HepG2 (cell line): Measurements from ENCODE around the gene CPSF7. TPM values are rescaled to one million over a fixed set of nuclear protein-coding genes. Genes with fewer than 3 reads are reported as not detected.

ENCODE experiments used
- ARHGAP35 ChIP-seq: sonication (generic); formaldehyde crosslinking; IDR thresholded peaks from 2 replicates; pipeline ENCODE4 v1.9.0; 2022; ENCODE audit warnings: mild to moderate bottlenecking, inconsistent platforms, moderate library complexity, missing genetic modification reagents, borderline replicate concordance
- ATF4 ChIP-seq, 2 experiments: fragments of 450-650 bp in 1 of 2; sonication (generic) in 1 of 2; formaldehyde crosslinking; IDR thresholded peaks; 2 replicates each; pipeline versions ENCODE4 v1.5.0 to v1.8.0; 2020 to 2022; ENCODE audit warnings: mild to moderate bottlenecking in 1 of 2, missing genetic modification reagents in 1 of 2
- DMAP1 ChIP-seq: IDR thresholded peaks from 2 replicates; pipeline ENCODE4 v1.6.1; 2016
- GLMP ChIP-seq: sonication (generic); formaldehyde crosslinking; IDR thresholded peaks from 2 replicates; pipeline ENCODE4 v1.9.0; 2021; ENCODE audit warnings: missing genetic modification reagents, mild to moderate bottlenecking, borderline replicate concordance
- MIER3 ChIP-seq: IDR thresholded peaks from 2 replicates; pipeline ENCODE4 v1.6.1; 2016; ENCODE audit warnings: missing compliant biosample characterization, borderline replicate concordance
- MYC ChIP-seq: sonication (generic); formaldehyde crosslinking; IDR thresholded peaks from 2 replicates; pipeline ENCODE4 v1.9.0; 2021; ENCODE audit warnings: missing genetic modification reagents, borderline replicate concordance
- NKX3-1 ChIP-seq: sonication (generic); formaldehyde crosslinking; IDR thresholded peaks from 2 replicates; pipeline ENCODE4 v1.5.0; 2020; ENCODE audit warnings: missing genetic modification reagents
- REPIN1 ChIP-seq: sonication (generic); formaldehyde crosslinking; IDR thresholded peaks from 2 replicates; pipeline ENCODE4 v1.8.0; 2022; ENCODE audit warnings: missing genetic modification reagents, low read depth, mild to moderate bottlenecking, borderline replicate concordance
- RFXANK ChIP-seq: IDR thresholded peaks from 2 replicates; pipeline ENCODE4 v1.6.1; 2016
- SIN3A ChIP-seq: IDR thresholded peaks from 2 replicates; pipeline ENCODE4 v1.6.1; 2011; ENCODE audit warnings: low read depth, mild to moderate bottlenecking, control low read depth, low read length, borderline replicate concordance
- TFE3 ChIP-seq: IDR thresholded peaks from 2 replicates; pipeline ENCODE4 v1.6.1; 2016
- ZFP82 ChIP-seq: sonication (generic); formaldehyde crosslinking; IDR thresholded peaks from 2 replicates; pipeline ENCODE4 v1.5.1; 2020; ENCODE audit warnings: mild to moderate bottlenecking, missing genetic modification reagents, borderline replicate concordance
- ZNF318 ChIP-seq: sonication (generic); formaldehyde crosslinking; IDR thresholded peaks from 2 replicates; pipeline ENCODE4 v1.4.0; 2020; ENCODE audit warnings: mild to moderate bottlenecking, missing genetic modification reagents
- ZNF501 ChIP-seq: sonication (generic); formaldehyde crosslinking; IDR thresholded peaks from 2 replicates; pipeline ENCODE4 v1.5.1; 2020; ENCODE audit warnings: mild to moderate bottlenecking, moderate library complexity, missing genetic modification reagents
- ZNF773 ChIP-seq: sonication (generic); formaldehyde crosslinking; IDR thresholded peaks from 2 replicates; pipeline ENCODE4 v1.4.0; 2020; ENCODE audit warnings: missing genetic modification reagents, borderline replicate concordance
- ZNF780A ChIP-seq: sonication (generic); formaldehyde crosslinking; IDR thresholded peaks from 2 replicates; pipeline ENCODE4 v1.8.0; 2022; ENCODE audit warnings: mild to moderate bottlenecking, missing genetic modification reagents, moderate library complexity
- polyA plus RNA-seq, 8 experiments: library from polyadenylated mRNA; depleted of rRNA in 3 of 8; stranded (reverse) in 7 of 8; unstranded in 1 of 8; fragments of >200 nt; fragmentation: Illumina TruSeq in 4 of 8; extraction: Trizol in 4 of 8; gene quantifications; 2 replicates each; pipeline versions ENCODE4 v1.2.1 to v1.2.3, GENCODE V29; 2011 to 2016; ENCODE audit warnings: low read depth in 4 of 8, missing spikeins in 1 of 8, mixed read lengths in 1 of 8; ENCODE audit not compliant: insufficient read depth in 1 of 8
- total RNA-seq, 5 experiments: library from RNA; depleted of rRNA; stranded (reverse); fragments of >200 nt; fragmentation: Illumina TruSeq; extraction: Trizol; gene quantifications; 2 replicates each; pipeline ENCODE4 v1.2.3, GENCODE V29; 2016; ENCODE audit warnings: low read depth in 1 of 5

Gene CPSF7
- total and polyA plus RNA-seq, 2 of the 13 experiments (the other 11 are each of a cell fraction or from before 2014, with no cell fraction given) = 34.1 to 36.8 TPM

- TF ChIP-seq ZNF318 (CRISPR knock-in tag) (peak; percentile 58; the same call in 1 of the 2 replicates), ATF4 (CRISPR knock-in tag; IDR thresholded peaks at IDR 0.05) (0 out of 4 replicates have a peak, but pooled peaks of 1 of the 2 experiments have one; percentile 6), SIN3A (peak; percentile 80), ZNF773 (CRISPR knock-in tag) (0 out of 2 replicates have a peak, but pooled peaks have one; percentile 16), ZNF501 (CRISPR knock-in tag) (peak; percentile 93), DMAP1 (CRISPR knock-in tag) (peak; percentile 97), NKX3-1 (peak; percentile 68; the same call in 1 of the 2 replicates), ARHGAP35 (CRISPR knock-in tag) (peak; percentile 59; the same call in 1 of the 2 replicates), MYC (CRISPR knock-in tag) (peak; percentile 84), MIER3 (no peak), RFXANK (CRISPR knock-in tag) (0 out of 2 replicates have a peak, but pooled peaks have one; percentile 32), ZNF780A (CRISPR knock-in tag) (0 out of 2 replicates have a peak, but pooled peaks have one; percentile 13), TFE3 (no peak; the same call in 1 of the 2 replicates), ZFP82 (CRISPR knock-in tag) (no peak), REPIN1 (CRISPR knock-in tag) (no peak), GLMP (CRISPR knock-in tag) (no peak)
These were observed 67.8 kb downstream of the CPSF7 start, which contains the start of the genes CYB561A3 and TMEM138 (continued) for GRCh38 chr11:61361741-61362541.
